Measurements from ENCODE around the gene LOC101059915. TPM values are rescaled to one million over a fixed set of nuclear protein-coding genes. Genes with fewer than 3 reads are reported as not detected.
"Not testable (repeated sequence)": the region's sequence is repeated elsewhere in the genome, so short reads cannot be mapped to it uniquely, and the experiment has no call there.

The LOC101059915 gene

DNA sequence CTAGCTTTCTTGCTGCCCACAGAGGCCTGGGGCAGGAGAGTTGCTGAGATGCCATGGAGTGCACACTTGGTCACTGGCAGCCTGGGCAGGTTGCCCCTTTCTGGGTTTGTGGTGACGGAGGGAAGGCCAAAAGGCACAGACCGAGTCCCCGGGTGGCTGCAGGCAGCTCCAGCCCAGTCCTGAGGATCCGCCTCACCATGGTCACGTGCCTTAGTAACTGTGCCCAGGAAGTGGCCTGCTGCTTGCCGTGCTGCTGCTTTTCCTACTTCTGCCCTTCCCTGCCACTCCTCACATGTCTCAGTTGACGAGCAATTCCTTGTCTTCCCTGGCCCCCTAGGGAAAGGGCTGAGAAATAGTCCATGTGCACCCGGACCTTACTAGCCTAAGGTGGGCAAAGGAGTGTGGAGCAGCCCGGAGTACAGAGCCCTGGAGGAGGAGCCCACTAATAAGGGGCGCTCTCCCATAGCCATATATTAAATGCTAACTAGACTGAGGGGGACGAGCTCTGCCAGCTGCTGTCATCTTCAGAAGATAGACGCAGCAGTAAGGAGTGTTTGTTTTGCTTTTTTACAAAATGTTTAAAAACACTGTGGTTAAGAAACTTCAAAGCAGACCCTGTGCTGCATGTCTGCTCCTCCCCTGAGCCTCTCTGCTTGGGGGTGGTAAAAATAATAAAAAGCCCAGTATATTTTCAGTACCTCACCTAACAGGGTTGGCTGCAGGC is 31.1 kb downstream of the LOC101059915 start:
- not testable (repeated sequence) for H3K9me3 ChIP-seq; H3K4me3 ChIP-seq; H3K27ac ChIP-seq; DNase-seq (ENCODE audit: low spot score); ATAC-seq (ENCODE audit: insufficient number of reproducible peaks, low FRiP score, low read depth); H3K4me1 ChIP-seq (ENCODE audit: control insufficient read depth in 1 of 2, low read depth in 2 of 2); H3K27me3 ChIP-seq (replicated peaks; ENCODE audit: insufficient read depth); H3K36me3 ChIP-seq

DNA sequence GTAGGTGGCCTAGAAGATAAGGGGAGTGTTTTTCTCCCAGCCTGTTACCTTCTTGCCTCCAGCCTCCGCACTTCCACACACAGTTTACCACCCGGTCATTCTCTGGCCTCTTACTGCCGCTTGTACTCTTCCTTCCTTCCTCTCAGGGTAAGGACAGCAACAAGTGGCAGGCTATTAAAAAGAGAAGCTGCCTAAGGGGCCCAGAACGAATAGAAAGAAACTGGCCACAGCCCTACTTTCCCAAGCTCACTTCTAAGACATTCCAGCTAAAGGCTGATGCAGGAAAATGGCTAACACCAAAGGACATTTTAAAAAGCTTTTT is 31.6 kb downstream of the LOC101059915 start:
- H3K27me3 ChIP-seq (replicated peaks; ENCODE audit: insufficient read depth); H3K27ac ChIP-seq; H3K9me3 ChIP-seq; H3K4me3 ChIP-seq; ATAC-seq (ENCODE audit: insufficient number of reproducible peaks, low FRiP score, low read depth); H3K36me3 ChIP-seq; DNase-seq (ENCODE audit: low spot score); H3K4me1 ChIP-seq (ENCODE audit: control insufficient read depth in 1 of 2, low read depth in 2 of 2): not testable (repeated sequence)

DNA sequence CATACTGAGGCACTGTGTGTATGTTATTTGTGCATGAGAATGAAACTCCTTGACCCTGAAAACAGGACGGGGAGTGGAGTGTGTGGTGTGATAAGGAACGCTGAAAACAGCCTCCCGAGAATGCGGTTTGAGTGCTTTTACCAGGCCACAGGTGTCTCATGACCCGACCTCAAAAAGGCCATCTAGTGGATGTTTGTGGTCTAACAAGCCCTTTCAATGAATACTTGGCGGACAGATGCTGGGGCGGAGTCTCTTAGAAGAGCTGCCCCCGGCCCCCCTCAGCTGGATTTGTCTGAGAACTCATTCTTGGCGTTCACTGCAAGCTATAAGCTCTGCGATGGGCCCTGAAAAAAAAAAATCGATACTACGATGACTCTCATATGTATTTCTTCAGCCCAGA is 35.5 kb downstream of the LOC101059915 start:
- not testable (repeated sequence) for H3K9me3 ChIP-seq; ATAC-seq (ENCODE audit: insufficient number of reproducible peaks, low FRiP score, low read depth); H3K27ac ChIP-seq; H3K27me3 ChIP-seq (replicated peaks; ENCODE audit: insufficient read depth); DNase-seq (ENCODE audit: low spot score); H3K4me3 ChIP-seq; H3K4me1 ChIP-seq (ENCODE audit: control insufficient read depth in 1 of 2, low read depth in 2 of 2); H3K36me3 ChIP-seq

GRCh38 chrX:71714064-71714463 is 46.7 kb downstream of the LOC101059915 start:
- not testable (repeated sequence) for H3K9me3 ChIP-seq; H3K4me3 ChIP-seq; H3K36me3 ChIP-seq; H3K27me3 ChIP-seq (replicated peaks; ENCODE audit: insufficient read depth); ATAC-seq (ENCODE audit: insufficient number of reproducible peaks, low FRiP score, low read depth); DNase-seq (ENCODE audit: low spot score); H3K4me1 ChIP-seq (ENCODE audit: control insufficient read depth in 1 of 2, low read depth in 2 of 2); H3K27ac ChIP-seq

- H3K27ac ChIP-seq; H3K4me1 ChIP-seq (ENCODE audit: control insufficient read depth in 1 of 2, low read depth in 2 of 2); H3K36me3 ChIP-seq; ATAC-seq (ENCODE audit: insufficient number of reproducible peaks, low FRiP score, low read depth); DNase-seq (ENCODE audit: low spot score); H3K9me3 ChIP-seq; H3K4me3 ChIP-seq; H3K27me3 ChIP-seq (replicated peaks; ENCODE audit: insufficient read depth): not testable (repeated sequence)
Measured at GRCh38 chrX:71715551-71715950, 48.2 kb downstream of the LOC101059915 start.

DNA sequence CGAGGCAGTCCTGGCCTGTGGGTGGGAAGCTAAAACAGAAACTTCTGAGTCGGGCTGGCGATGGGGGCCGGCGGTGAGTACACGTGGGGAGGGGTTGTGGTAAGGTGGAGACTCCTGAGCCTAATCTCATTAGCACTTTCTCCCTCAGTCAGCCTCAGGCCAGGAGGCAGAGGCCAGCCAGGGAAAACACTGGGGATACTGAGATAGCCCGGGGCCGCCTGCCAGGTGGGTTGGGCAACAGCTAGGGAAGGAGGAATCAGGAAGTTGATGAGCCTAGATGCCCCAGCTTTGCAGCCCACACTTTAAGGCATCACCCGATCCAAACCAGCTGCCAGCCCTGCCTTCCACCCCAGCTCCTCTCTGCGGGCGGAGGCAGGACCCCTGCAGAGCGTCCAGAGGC is 49.0 kb downstream of the LOC101059915 start:
- not testable (repeated sequence) for H3K4me1 ChIP-seq (ENCODE audit: control insufficient read depth in 1 of 2, low read depth in 2 of 2); H3K4me3 ChIP-seq; ATAC-seq (ENCODE audit: insufficient number of reproducible peaks, low FRiP score, low read depth); H3K9me3 ChIP-seq; H3K27me3 ChIP-seq (replicated peaks; ENCODE audit: insufficient read depth); DNase-seq (ENCODE audit: low spot score); H3K36me3 ChIP-seq; H3K27ac ChIP-seq

GRCh38 chrX:71718185-71718584 is 50.8 kb downstream of the LOC101059915 start, which contains the start of gene CXorf49:
Gene CXorf49 (minus strand): TSS chrX:71718285. CDS start chrX:71718151, 134 bp downstream.
- not testable (repeated sequence) for DNase-seq (ENCODE audit: low spot score); H3K9me3 ChIP-seq; H3K4me1 ChIP-seq (ENCODE audit: control insufficient read depth in 1 of 2, low read depth in 2 of 2); H3K36me3 ChIP-seq; H3K27ac ChIP-seq; H3K4me3 ChIP-seq; H3K27me3 ChIP-seq (replicated peaks; ENCODE audit: insufficient read depth); ATAC-seq (ENCODE audit: insufficient number of reproducible peaks, low FRiP score, low read depth)

GRCh38 chrX:71719195-71719594 is 51.8 kb downstream of the LOC101059915 start:
- not testable (repeated sequence) for H3K27ac ChIP-seq; DNase-seq (ENCODE audit: low spot score); H3K36me3 ChIP-seq; ATAC-seq (ENCODE audit: insufficient number of reproducible peaks, low FRiP score, low read depth); H3K27me3 ChIP-seq (replicated peaks; ENCODE audit: insufficient read depth); H3K4me1 ChIP-seq (ENCODE audit: control insufficient read depth in 1 of 2, low read depth in 2 of 2); H3K4me3 ChIP-seq; H3K9me3 ChIP-seq

DNA sequence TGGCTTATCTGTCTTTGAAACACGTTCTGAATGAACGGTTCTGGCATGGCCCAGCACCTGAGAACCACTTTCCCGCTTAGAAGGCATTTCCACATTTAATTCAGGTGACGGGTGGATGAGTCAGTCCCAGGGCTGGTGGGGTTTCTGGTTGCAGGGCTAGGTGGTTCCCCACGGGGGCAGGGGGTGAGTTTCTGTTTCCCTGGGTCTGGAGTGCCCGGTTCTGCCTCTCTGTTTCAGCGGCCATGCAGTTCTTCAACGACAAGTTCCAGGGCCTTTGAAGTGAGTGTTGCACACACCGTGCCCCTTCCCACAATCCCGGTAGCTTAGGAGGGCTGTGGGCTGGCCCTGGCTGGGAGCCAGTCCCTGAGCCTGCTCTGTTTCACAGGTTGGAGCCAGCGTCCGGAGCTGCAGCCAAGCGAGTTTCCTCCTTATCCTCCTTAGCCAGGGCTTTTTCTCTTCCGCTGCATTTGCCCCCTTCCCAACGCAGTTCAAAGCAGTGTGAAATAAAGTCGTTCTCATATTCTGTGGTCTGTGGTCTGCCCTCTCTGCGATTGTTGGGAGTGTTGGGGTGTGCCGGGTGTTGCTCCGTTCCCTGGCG is 53.0 kb downstream of the LOC101059915 start:
- H3K27ac ChIP-seq; H3K4me3 ChIP-seq; DNase-seq (ENCODE audit: low spot score); H3K4me1 ChIP-seq (ENCODE audit: control insufficient read depth in 1 of 2, low read depth in 2 of 2); H3K36me3 ChIP-seq; H3K9me3 ChIP-seq; H3K27me3 ChIP-seq (replicated peaks; ENCODE audit: insufficient read depth); ATAC-seq (ENCODE audit: insufficient number of reproducible peaks, low FRiP score, low read depth): not testable (repeated sequence)

Other genes with a start within 250 kb of the LOC101059915 start
- gene OGT, start 134.4 kb upstream of the LOC101059915 start, total RNA-seq = 100 to 1,000 TPM; 196 to 258 TPM
- gene GCNA, start 89.1 kb upstream of the LOC101059915 start, total RNA-seq = 1 to 10 TPM; 5.1 to 5.4 TPM
- under 1 TPM in 1 of 2 donors, not detected in 1; 0.99 TPM for gene CXCR3, start 49.0 kb upstream of the LOC101059915 start, total RNA-seq
- not detected for gene CXorf49, start 50.7 kb downstream of the LOC101059915 start, total RNA-seq
- not detected for gene CXorf49B, start 95.8 kb downstream of the LOC101059915 start, total RNA-seq
- 10 to 100 TPM; 15.0 to 16.5 TPM for gene NHSL2, start 243.3 kb downstream of the LOC101059915 start, total RNA-seq

All from thoracic aorta (tissue), 2 donors.